ENCODE data around the gene CACNA1F. TPM values are rescaled to one million over a fixed set of nuclear protein-coding genes. Genes with fewer than 3 reads are reported as not detected.

Gene CACNA1F
- total and polyA plus RNA-seq, 4 experiments from 2014 or later = 0.03 to 1.3 (median 1.2) TPM; not detected in 1

- Mint-ChIP-seq H3K4me1 (peaks cover 9 to 29% (median 14%) of the 10 kb centered on the region in 4 donors), H3K27ac (peak overlapping the region; percentile 18 to 93 (median 83)), H3K9me3 (no peaks in the 10 kb centered on the region), H3K4me3 (peak overlapping the region in 7 of 8 donors; percentile 6 to 84 (median 80)), H3K27me3 (no peaks in the 10 kb centered on the region), H3K36me3 (no peaks in the 10 kb centered on the region)
- Histone ChIP-seq H3K4me1 (ENCODE audit: insufficient read depth, low read length) (peaks cover 24% of the 10 kb centered on the region), H3K9me3 (ENCODE audit: control insufficient read depth in 1 of 2, low read length in 2 of 2) (no peaks in the 10 kb centered on the region), H3K27me3 (ENCODE audit: insufficient read depth, low read length) (no peaks in the 10 kb centered on the region), H3K36me3 (ENCODE audit: insufficient read depth, low read length) (no peaks in the 10 kb centered on the region), H3K4me3 (ENCODE audit: low read length in 2 of 2) (peak overlapping the region in 1 of 2 donors; percentile 43), H3K27ac (ENCODE audit: low read depth, low read length) (peak overlapping the region; percentile 58)
- ChIA-PET CTCF (ENCODE audit: partially characterized antibody) (no interaction called here), POLR2A (ENCODE audit: partially characterized antibody) (interaction anchor here (1.7 kb wide), 1 partner anchor 31 kb away, joined by 5 read pairs; no protein-coding TSS in a partner anchor)
- DNase-seq = no peak
- intact Hi-C loops (cut with micrococcal nuclease) = no loop called here
Measured at GRCh38 chrX:49231333-49232000, 1.7 kb downstream of the CACNA1F start.

- DNase-seq = peak; percentile 29 to 58 (median 47)
- H3K9me3 ChIP-seq (ENCODE audit: control insufficient read depth in 1 of 2, low read length in 2 of 2) = no peaks in the 10 kb centered on the region
- no peaks in the 10 kb centered on the region for H3K27me3 ChIP-seq (ENCODE audit: insufficient read depth, low read length)
- H3K4me1 Mint-ChIP-seq = peaks cover 9 to 26% (median 12%) of the 10 kb centered on the region in 4 donors
- H3K4me1 ChIP-seq (ENCODE audit: insufficient read depth, low read length) = peaks cover 17% of the 10 kb centered on the region
- H3K36me3 Mint-ChIP-seq = no peaks in the 10 kb centered on the region
- H3K36me3 ChIP-seq (ENCODE audit: insufficient read depth, low read length) = no peaks in the 10 kb centered on the region
- peak overlapping the region in 1 of 2 donors; percentile 43 for H3K4me3 ChIP-seq (ENCODE audit: low read length in 2 of 2)
- ChIA-PET POLR2A (ENCODE audit: partially characterized antibody) (interaction anchor here (0.8 to 1.7 kb wide), 4 partner anchors 30 to 43 kb away, joined by 3 to 5 read pairs (median 4); no protein-coding TSS in a partner anchor), CTCF (ENCODE audit: partially characterized antibody) (interaction anchor here (1.4 to 1.7 kb wide), 2 partner anchors 38 to 39 kb away, joined by 4 to 6 read pairs; no protein-coding TSS in a partner anchor)
- H3K27ac Mint-ChIP-seq = peak overlapping the region; percentile 81 to 95 (median 92)
- no peaks in the 10 kb centered on the region for H3K27me3 Mint-ChIP-seq
- intact Hi-C loops (cut with micrococcal nuclease) = loop anchor here (1.0 kb wide), 1 partner anchor 30 kb away; the partner anchor contains the start of gene SYP
- H3K27ac ChIP-seq (ENCODE audit: low read depth, low read length) = peak overlapping the region; percentile 58
- no peaks in the 10 kb centered on the region for H3K9me3 Mint-ChIP-seq
- H3K4me3 Mint-ChIP-seq = peak overlapping the region; percentile 76 to 84 (median 81)
Measured at GRCh38 chrX:49230500-49231232, 2.5 kb downstream of the CACNA1F start.

GRCh38 chrX:49228185-49228584, 5.0 kb downstream of the CACNA1F start:
- Mint-ChIP-seq H3K4me1 (peaks cover 4 to 16% (median 6%) of the 10 kb centered on the region in 4 donors), H3K27me3 (no peaks in the 10 kb centered on the region), H3K36me3 (no peaks in the 10 kb centered on the region), H3K27ac (peak overlapping the region in 1 of 7 donors; percentile 47), H3K9me3 (no peaks in the 10 kb centered on the region), H3K4me3 (no peak overlapping the region)
- H3K27ac ChIP-seq (ENCODE audit: low read depth, low read length) = no peak overlapping the region
- no peaks in the 10 kb centered on the region for H3K36me3 ChIP-seq (ENCODE audit: insufficient read depth, low read length)
- intact Hi-C loops (cut with micrococcal nuclease) = no loop called here
- POLR2A ChIA-PET (ENCODE audit: partially characterized antibody) = no interaction called here
- CTCF ChIA-PET (ENCODE audit: partially characterized antibody) = no interaction called here
- peaks cover 12% of the 10 kb centered on the region for H3K4me1 ChIP-seq (ENCODE audit: insufficient read depth, low read length)
- no peaks in the 10 kb centered on the region for H3K9me3 ChIP-seq (ENCODE audit: control insufficient read depth in 1 of 2, low read length in 2 of 2)
- no peak overlapping the region for H3K4me3 ChIP-seq (ENCODE audit: low read length in 2 of 2)
- no peak for DNase-seq
- no peaks in the 10 kb centered on the region for H3K27me3 ChIP-seq (ENCODE audit: insufficient read depth, low read length)

DNA sequence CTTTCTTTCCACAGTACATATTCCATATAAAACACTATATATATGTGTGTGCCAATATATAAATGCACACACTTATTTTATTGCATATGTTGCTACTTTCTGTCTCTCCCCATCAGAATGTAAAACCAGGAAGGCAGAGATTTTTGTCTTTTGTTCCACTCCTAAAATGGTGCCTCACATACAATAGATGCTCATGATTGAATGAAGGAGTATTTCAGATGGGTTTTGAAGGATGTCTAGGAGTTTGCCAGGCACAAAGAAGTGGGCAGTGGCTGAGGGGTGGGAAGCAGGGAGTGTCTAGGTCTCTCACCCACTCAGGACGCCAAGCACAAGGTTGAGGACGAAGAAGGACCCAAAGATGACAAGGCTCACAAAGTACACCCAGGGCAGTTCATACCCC, 5.4 kb downstream of the CACNA1F start:
- Mint-ChIP-seq H3K27ac (peak overlapping the region in 1 of 7 donors; percentile 47), H3K4me1 (peaks cover 4 to 16% (median 6%) of the 10 kb centered on the region in 4 donors), H3K36me3 (no peaks in the 10 kb centered on the region), H3K4me3 (no peak overlapping the region), H3K27me3 (no peaks in the 10 kb centered on the region), H3K9me3 (no peaks in the 10 kb centered on the region)
- peaks cover 12% of the 10 kb centered on the region for H3K4me1 ChIP-seq (ENCODE audit: insufficient read depth, low read length)
- DNase-seq = no peak
- H3K27ac ChIP-seq (ENCODE audit: low read depth, low read length) = no peak overlapping the region
- ChIA-PET CTCF (ENCODE audit: partially characterized antibody) (no interaction called here), POLR2A (ENCODE audit: partially characterized antibody) (no interaction called here)
- no peak overlapping the region for H3K4me3 ChIP-seq (ENCODE audit: low read length in 2 of 2)
- intact Hi-C loops (cut with micrococcal nuclease) = no loop called here
- no peaks in the 10 kb centered on the region for H3K9me3 ChIP-seq (ENCODE audit: control insufficient read depth in 1 of 2, low read length in 2 of 2)
- no peaks in the 10 kb centered on the region for H3K36me3 ChIP-seq (ENCODE audit: insufficient read depth, low read length)
- no peaks in the 10 kb centered on the region for H3K27me3 ChIP-seq (ENCODE audit: insufficient read depth, low read length)

DNA sequence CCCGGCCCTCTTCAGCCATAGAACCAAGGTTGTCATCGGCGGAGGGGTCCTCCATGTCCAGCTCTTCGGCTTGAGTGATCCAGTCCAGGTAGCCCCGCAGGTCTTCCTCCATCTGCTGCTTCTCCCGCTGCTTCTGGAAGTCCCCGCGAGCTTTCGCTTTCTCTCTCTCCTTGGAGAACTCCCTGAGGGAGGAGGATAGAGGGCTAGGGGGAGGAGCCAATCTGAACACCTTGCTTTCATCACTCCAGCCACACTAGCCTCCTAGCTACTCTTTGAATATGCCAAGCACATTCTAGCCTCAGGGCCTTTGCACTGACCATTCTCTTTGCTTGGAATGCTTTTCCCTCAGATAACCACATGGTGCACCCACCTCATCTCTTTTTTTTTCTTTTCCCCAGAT, 6.2 kb downstream of the CACNA1F start:
- POLR2A ChIA-PET (ENCODE audit: partially characterized antibody) = no interaction called here
- Mint-ChIP-seq H3K36me3 (no peaks in the 10 kb centered on the region), H3K27me3 (no peaks in the 10 kb centered on the region), H3K4me3 (no peak overlapping the region), H3K9me3 (no peaks in the 10 kb centered on the region), H3K27ac (no peak overlapping the region), H3K4me1 (peaks cover 4 to 16% (median 7%) of the 10 kb centered on the region in 4 donors)
- no peak for DNase-seq
- no peaks in the 10 kb centered on the region for H3K9me3 ChIP-seq (ENCODE audit: control insufficient read depth in 1 of 2, low read length in 2 of 2)
- intact Hi-C loops (cut with micrococcal nuclease) = no loop called here
- H3K36me3 ChIP-seq (ENCODE audit: insufficient read depth, low read length) = no peaks in the 10 kb centered on the region
- peaks cover 12% of the 10 kb centered on the region for H3K4me1 ChIP-seq (ENCODE audit: insufficient read depth, low read length)
- no peaks in the 10 kb centered on the region for H3K27me3 ChIP-seq (ENCODE audit: insufficient read depth, low read length)
- no peak overlapping the region for H3K27ac ChIP-seq (ENCODE audit: low read depth, low read length)
- H3K4me3 ChIP-seq (ENCODE audit: low read length in 2 of 2) = no peak overlapping the region
- CTCF ChIA-PET (ENCODE audit: partially characterized antibody) = no interaction called here

DNA sequence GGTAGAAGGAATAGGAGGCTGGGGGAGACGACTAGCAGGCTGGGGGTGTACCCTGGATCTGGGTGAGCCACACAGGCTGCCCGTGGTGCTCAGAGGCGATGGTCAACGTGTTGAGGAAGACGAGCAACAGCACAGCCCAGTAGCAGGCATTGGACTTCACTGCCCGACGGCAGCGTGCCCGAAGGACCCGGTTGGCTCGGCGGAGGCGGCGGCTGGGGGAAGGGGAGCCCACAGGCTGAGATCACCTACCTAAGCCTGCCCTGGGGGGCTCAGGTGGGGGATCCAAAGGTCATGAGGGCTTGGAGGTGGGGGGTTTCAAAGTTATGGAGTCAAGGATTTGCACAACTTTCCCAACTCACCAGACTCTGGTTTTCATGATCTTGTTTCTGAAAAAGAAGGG, 7.3 kb downstream of the CACNA1F start:
- Mint-ChIP-seq H3K27ac (no peak overlapping the region), H3K9me3 (no peaks in the 10 kb centered on the region), H3K4me3 (peak overlapping the region in 1 of 8 donors; percentile 15), H3K36me3 (no peaks in the 10 kb centered on the region), H3K4me1 (peaks cover 4 to 9% (median 5%) of the 10 kb centered on the region in 4 donors), H3K27me3 (no peaks in the 10 kb centered on the region)
- CTCF ChIA-PET (ENCODE audit: partially characterized antibody) = no interaction called here
- Histone ChIP-seq H3K4me1 (ENCODE audit: insufficient read depth, low read length) (peaks cover 5% of the 10 kb centered on the region), H3K36me3 (ENCODE audit: insufficient read depth, low read length) (no peaks in the 10 kb centered on the region), H3K27ac (ENCODE audit: low read depth, low read length) (no peak overlapping the region), H3K9me3 (ENCODE audit: control insufficient read depth in 1 of 2, low read length in 2 of 2) (no peaks in the 10 kb centered on the region), H3K4me3 (ENCODE audit: low read length in 2 of 2) (no peak overlapping the region), H3K27me3 (ENCODE audit: insufficient read depth, low read length) (no peaks in the 10 kb centered on the region)
- no peak for DNase-seq
- intact Hi-C loops (cut with micrococcal nuclease) = no loop called here
- POLR2A ChIA-PET (ENCODE audit: partially characterized antibody) = no interaction called here

- H3K4me3 ChIP-seq (ENCODE audit: low read length in 2 of 2) = no peak overlapping the region
- intact Hi-C loops (cut with micrococcal nuclease) = no loop called here
- no peaks in the 10 kb centered on the region for H3K27me3 Mint-ChIP-seq
- no peaks in the 10 kb centered on the region for H3K36me3 ChIP-seq (ENCODE audit: insufficient read depth, low read length)
- no peak overlapping the region for H3K27ac ChIP-seq (ENCODE audit: low read depth, low read length)
- ChIA-PET CTCF (ENCODE audit: partially characterized antibody) (no interaction called here), POLR2A (ENCODE audit: partially characterized antibody) (no interaction called here)
- no peak overlapping the region for H3K27ac Mint-ChIP-seq
- no peak for DNase-seq
- H3K9me3 ChIP-seq (ENCODE audit: control insufficient read depth in 1 of 2, low read length in 2 of 2) = no peaks in the 10 kb centered on the region
- H3K27me3 ChIP-seq (ENCODE audit: insufficient read depth, low read length) = no peaks in the 10 kb centered on the region
- H3K4me1 ChIP-seq (ENCODE audit: insufficient read depth, low read length) = no peaks in the 10 kb centered on the region
- no peaks in the 10 kb centered on the region for H3K36me3 Mint-ChIP-seq
- H3K9me3 Mint-ChIP-seq = peaks cover 0 to 2% (median 0%) of the 10 kb centered on the region in 8 donors
- peaks cover 0 to 5% (median under 1%) of the 10 kb centered on the region in 4 donors for H3K4me1 Mint-ChIP-seq
- no peak overlapping the region for H3K4me3 Mint-ChIP-seq
Measured at GRCh38 chrX:49221868-49222267, 11.3 kb downstream of the CACNA1F start.
